Measurements from ENCODE around the gene CAAP1.

CAAP1 gene

DNA sequence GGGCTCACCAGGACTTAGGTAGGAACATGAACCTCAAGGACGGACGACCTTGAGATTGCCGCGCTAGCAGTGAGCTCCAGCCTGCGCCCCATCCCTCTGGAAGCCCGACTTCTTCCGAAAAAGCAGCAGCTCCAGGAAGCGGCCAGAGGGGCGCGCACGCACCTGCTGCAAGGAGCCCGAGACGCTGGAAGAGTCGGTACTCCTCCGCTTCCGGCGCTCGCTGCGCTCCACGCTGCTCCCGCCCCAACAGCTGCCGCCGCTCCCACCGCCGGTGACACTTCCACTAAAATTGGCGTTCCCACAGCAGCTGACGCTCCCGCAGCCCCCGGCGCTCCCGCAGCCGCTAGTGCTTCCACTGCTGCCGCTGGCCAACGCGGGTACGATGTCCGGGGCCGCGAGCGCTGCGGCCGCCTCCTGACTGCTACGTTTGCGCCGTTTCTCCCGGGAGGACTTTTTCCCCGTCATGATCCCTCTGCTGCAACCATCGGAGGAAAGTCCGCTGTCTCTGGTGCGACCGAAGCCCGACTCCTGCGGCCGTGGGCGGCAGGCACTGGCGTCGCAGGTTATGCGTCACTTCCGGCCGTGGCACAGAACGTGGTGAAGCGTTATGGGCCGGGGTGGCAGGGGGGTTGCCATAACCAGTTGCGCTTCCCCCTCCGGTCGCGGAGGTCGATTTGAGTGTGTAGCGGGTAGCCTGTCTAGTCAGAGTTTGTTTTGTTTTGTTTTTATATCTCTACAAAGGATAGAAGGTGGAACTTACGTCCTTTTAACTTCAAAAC lies at the start of gene CAAP1:
Gene CAAP1, minus strand, starts transcription at position 552 of the 779 bp plus-strand sequence. Its CDS starts 87 bp downstream, at position 465.
- Histone ChIP-seq H3K9ac (peak within 1 kb of the TSS; percentile 93), H3K4me3 (IDR thresholded peaks at IDR 0.05; ENCODE audit: insufficient read depth, low read depth, low read length) (no peak within 1 kb of the TSS), H3K27ac (peak within 1 kb of the TSS; percentile 98), H3K36me3 (ENCODE audit: insufficient read depth) (no peaks in the 10 kb centered on the region), H4K20me1 (ENCODE audit: insufficient read depth) (no peaks in the 10 kb centered on the region; the same call in 1 of the 2 replicates), H2AFZ (ENCODE audit: low read depth) (peak within 1 kb of the TSS; percentile 76), H3K79me2 (ENCODE audit: insufficient read depth, low read depth) (peaks cover 46% of the 10 kb centered on the region), H3K27me3 (ENCODE audit: insufficient read depth, low read depth) (no peaks in the 10 kb centered on the region), H3K4me1 (ENCODE audit: low read depth, poor library complexity, severe bottlenecking) (peaks cover 28% of the 10 kb centered on the region), H3K4me2 (peak within 1 kb of the TSS; percentile 81)
- peak; percentile 32 for TF ChIP-seq CTCF (conservative IDR thresholded peaks at IDR 0.05; ENCODE audit: low read depth, low read length)

DNA sequence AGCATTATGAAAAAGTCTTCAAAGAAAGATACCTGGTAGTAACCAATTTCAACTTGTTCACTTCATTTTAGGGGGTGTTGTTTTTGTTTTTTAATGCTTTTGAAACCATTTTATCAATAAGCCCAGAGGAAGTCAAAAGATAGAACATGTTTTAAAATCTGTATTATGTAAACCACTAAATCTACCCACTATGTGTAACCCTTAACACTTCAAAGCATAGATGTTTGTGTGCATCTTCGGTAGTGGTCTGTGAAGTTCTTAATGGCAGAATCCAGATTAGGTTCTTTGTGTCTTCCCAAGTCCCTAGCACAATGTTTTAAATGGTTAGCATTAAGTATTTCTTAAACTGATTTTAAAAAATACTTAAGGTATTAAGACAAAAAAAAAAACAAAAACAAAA lies 48.2 kb upstream of the CAAP1 start:
- H3K4me2 ChIP-seq: no peak overlapping the region
- no peaks in the 10 kb centered on the region for H3K27me3 ChIP-seq (ENCODE audit: insufficient read depth, low read depth)
- H3K9ac ChIP-seq: no peak overlapping the region
- H3K4me1 ChIP-seq (ENCODE audit: low read depth, poor library complexity, severe bottlenecking): peaks cover 57% of the 10 kb centered on the region
- H2AFZ ChIP-seq (ENCODE audit: low read depth): no peak overlapping the region
- no peaks in the 10 kb centered on the region for H3K36me3 ChIP-seq (ENCODE audit: insufficient read depth)
- H4K20me1 ChIP-seq (ENCODE audit: insufficient read depth): peaks cover 14% of the 10 kb centered on the region; the same call in 1 of the 2 replicates
- no peak overlapping the region for H3K4me3 ChIP-seq (IDR thresholded peaks at IDR 0.05; ENCODE audit: insufficient read depth, low read depth, low read length)
- H3K79me2 ChIP-seq (ENCODE audit: insufficient read depth, low read depth): peaks cover 96% of the 10 kb centered on the region
- TF ChIP-seq CTCF (conservative IDR thresholded peaks at IDR 0.05; ENCODE audit: low read depth, low read length): no peak
- no peak overlapping the region for H3K27ac ChIP-seq

DNA sequence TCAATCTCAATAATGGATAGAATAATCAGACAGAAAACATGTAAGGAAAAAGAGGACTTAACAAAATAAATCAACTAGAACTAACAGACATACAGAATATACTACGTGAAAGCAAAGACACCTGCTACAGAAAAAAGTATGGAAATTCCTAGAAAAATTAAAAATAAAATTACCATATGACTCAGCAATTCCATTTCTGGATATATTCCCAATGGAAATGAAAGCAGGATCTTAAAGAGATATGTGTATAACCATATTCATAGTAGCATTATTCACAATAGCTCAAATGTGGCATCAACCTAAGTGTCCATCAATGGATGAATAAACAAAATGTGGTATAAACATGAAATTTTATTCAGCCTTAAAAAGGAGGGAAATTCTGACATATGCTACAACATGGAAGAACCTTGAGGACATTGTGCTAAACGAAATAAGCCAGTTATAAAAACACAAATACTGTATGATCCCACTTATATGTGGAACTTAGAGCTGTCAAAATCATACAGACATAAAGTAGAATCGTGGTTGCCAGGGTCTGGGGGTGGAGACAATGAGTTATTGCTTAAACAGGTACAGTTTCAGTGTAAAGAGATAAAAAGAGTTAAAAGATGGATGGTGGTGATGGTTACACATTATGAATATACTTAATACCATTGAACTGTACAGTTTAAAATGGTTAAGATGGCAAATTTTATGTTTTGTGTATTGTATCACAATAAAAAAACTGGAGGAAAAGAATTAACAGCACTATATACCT lies 47.5 kb upstream of the CAAP1 start:
- TF ChIP-seq CTCF (conservative IDR thresholded peaks at IDR 0.05; ENCODE audit: low read depth, low read length): no peak
- Histone ChIP-seq H3K27me3 (ENCODE audit: insufficient read depth, low read depth) (no peaks in the 10 kb centered on the region), H4K20me1 (ENCODE audit: insufficient read depth) (peaks cover 15% of the 10 kb centered on the region; the same call in 1 of the 2 replicates), H3K4me2 (no peak overlapping the region), H3K36me3 (ENCODE audit: insufficient read depth) (no peaks in the 10 kb centered on the region), H3K4me3 (IDR thresholded peaks at IDR 0.05; ENCODE audit: insufficient read depth, low read depth, low read length) (no peak overlapping the region), H2AFZ (ENCODE audit: low read depth) (no peak overlapping the region), H3K79me2 (ENCODE audit: insufficient read depth, low read depth) (peaks cover 95% of the 10 kb centered on the region), H3K9ac (no peak overlapping the region), H3K4me1 (ENCODE audit: low read depth, poor library complexity, severe bottlenecking) (peaks cover 51% of the 10 kb centered on the region), H3K27ac (no peak overlapping the region)

DNA sequence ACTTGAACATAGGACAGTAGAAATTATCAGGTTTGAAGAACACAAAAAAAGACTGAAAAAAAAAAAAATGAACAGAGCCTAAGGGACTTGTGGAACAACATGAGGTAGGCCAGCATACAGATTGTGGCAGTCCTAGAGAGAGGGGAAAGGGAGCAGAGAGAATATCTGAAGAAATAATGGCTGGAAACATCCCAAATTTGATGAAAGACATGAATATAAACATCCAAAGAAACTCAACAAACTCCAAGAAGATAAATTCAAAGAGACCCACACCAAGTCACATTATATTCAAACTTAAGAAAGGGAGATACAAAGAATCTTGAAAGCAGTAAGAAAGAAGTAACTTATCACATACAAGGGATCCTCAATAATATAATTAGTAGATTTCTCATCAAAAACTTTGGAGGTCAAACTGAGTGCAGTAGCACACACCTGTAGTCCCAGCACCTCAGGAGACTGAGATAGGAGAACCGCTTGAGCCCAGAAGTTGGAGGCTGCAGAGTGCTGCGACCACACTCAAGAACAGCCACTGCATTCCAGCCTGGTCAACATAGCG lies 45.3 kb upstream of the CAAP1 start:
- Histone ChIP-seq H3K9ac (no peak overlapping the region), H3K27me3 (ENCODE audit: insufficient read depth, low read depth) (no peaks in the 10 kb centered on the region), H3K27ac (no peak overlapping the region), H3K79me2 (ENCODE audit: insufficient read depth, low read depth) (peaks cover 82% of the 10 kb centered on the region), H3K4me1 (ENCODE audit: low read depth, poor library complexity, severe bottlenecking) (peaks cover 43% of the 10 kb centered on the region), H3K36me3 (ENCODE audit: insufficient read depth) (no peaks in the 10 kb centered on the region), H3K4me3 (IDR thresholded peaks at IDR 0.05; ENCODE audit: insufficient read depth, low read depth, low read length) (no peak overlapping the region), H3K4me2 (peak overlapping the region; percentile 25; the same call in 1 of the 2 replicates), H4K20me1 (ENCODE audit: insufficient read depth) (peaks cover 15% of the 10 kb centered on the region; the same call in 1 of the 2 replicates), H2AFZ (ENCODE audit: low read depth) (no peak overlapping the region)
- no peak for TF ChIP-seq CTCF (conservative IDR thresholded peaks at IDR 0.05; ENCODE audit: low read depth, low read length)

Measured in KMS-11 (cell line).